IPS-NIHi7 (cell line): ENCODE measurements around the gene COTL1.

Experiments used
- DNase-seq: peaks from one replicate; pipeline ENCODE4 v3.0.0; 2012; ENCODE audit warnings: mixed read lengths; ENCODE audit errors: extremely low spot score

Gene COTL1

DNA sequence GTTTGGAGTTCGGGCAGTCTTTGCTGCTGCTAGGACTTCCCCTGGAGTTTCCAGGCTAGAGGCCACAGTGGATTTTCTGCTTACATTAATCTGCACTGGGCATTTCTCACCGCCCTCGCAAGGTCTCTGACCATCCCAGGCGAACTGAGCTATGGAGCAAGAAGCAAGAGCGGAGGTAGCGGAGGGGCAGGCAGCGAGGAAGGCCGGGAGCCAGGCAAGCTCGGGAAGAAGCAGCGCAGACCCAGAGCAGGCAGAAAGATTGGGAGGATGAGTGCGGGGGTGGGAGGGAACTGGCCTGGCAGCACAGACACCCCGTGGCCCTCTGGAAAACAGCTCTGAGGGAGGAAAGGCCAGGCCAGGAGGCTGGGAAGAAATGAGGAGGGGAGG, 3.8 kb downstream of the COTL1 start:
- DNase-seq: no peak

DNA sequence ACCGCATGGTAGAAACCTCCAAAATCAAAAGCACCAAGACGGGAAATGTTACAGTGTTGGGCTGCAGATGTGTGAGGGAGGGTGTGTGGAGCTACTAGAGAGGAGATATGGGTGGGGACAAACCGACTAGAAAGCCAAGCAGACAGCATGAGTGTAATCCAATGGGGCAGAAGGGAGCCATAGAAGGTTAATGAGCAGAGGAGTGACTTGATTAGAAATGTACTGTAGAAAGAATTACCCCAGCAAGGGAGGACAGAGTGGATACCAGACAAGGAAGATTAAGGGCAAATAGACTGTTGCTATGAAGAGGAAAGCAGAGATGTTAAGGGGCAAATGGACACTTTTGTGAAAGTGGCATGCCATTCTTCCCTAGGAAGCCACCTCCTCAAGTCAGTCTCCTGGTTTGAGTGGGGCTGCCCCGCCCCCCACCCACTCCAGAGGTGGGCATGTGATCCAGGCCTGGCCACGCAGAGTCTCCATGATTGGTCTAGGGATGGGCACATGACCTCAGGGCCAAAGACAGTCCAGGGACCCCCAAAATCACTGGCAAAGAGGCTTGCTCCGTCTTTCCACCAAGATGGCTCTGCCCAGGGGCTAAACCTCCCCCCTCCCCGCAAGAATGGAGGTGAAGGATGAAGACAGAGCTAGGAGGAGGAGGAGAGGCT, 4.3 kb downstream of the COTL1 start:
- DNase-seq: no peak

DNA sequence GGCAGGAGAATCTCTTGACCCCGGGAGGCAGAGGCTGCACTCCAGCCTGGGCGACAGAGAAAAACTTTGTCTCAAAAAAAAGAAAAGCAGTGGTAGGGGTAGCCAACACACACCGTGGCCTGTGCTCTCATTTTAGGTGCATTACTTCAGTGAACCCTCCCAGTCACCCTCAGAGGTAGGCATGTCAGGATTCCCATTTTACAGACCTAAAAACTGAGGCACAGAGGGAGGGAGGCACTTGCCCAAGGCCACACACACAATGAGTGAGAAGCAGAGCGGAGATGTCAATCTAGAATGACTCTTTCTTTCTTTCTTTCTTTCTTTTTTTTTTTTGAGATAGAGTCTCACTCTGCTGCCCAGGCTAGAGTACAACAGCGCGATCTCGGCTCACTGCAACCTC, 5.2 kb downstream of the COTL1 start:
- no peak for DNase-seq

DNA sequence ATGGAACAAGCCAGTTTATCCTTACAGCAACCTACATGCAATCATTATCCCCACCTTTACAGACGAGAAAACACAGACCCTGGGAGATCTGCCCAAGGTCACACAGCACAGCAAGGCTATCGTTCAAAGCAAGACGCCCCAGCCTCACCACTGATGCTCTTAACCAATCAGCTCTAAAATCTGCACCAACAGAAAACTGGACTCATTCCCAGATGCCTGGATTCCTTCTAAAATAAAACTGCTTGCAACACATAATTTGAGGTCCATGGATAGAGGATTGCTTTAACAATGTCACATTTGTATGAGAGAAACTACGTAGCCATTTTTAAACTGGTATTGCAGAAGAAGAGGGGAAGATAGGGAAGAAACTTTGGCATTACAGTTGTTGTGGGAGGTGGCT, 6.8 kb downstream of the COTL1 start:
- no peak for DNase-seq

DNA sequence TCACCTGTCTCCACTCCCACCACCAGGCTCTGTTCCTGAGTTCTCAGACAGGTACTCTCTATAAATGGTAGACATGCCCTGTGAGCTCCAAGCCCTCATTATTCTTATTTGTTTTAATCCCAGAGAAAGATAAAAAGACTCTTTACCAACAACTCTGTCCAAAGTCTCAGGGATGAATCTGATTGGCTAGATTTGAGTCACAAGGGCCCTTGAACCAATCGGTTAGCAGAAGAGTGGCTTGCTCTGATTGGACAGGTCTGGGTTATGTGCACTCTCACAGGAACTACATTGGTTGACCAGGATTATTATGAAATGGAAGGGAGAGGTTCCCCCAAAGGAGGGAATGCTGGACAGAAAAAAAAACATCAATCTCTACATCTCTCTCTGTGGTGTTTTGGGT, 7.5 kb downstream of the COTL1 start:
- DNase-seq: no peak

DNA sequence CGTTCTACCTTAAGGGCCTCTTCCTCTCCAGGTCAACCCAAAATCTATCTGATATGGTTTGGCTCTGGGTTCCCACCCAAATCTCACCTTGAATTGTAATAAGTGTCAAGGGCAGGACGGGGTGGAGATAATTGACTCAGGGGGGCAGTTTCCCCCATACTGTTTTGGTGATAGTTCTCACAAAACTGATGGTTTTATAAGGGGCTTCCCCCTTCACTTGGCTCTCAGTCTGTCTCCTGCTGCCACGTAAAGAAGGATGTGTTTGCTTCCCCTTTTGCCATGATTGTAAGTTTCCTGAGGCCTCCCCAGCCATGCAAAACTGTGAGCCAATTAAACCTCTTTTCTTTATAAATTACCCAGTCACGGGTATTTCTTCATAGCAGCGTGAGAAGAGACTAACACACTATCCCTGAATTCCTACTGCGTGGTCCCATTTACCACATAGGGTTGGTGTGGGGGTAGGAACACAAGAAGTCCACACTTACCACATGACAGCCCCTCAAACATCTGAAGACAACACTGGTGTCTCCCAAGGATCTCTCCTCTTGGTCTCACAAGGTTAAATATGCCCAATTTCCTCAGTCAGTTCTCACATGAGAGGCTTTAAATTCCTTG, 8.2 kb downstream of the COTL1 start:
- no peak for DNase-seq

DNA sequence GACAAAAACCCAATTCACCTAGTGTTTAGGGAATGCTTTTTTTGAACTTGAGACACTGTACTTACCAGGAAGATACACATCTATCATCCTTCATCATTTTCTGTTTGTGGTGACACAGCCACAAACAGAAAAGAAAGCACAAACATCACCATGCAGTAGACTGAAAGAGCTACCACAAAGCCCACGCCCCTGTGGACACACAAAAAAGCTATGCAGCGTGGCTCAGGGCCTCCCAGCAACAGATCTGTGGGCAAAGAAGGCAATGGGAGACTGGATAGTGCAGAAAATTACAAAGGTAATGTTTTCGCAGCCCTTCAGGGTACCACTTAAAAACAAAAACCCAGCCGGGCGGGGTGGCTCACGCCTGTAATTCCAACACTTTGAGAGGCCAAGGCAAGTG, 9.6 kb downstream of the COTL1 start:
- no peak for DNase-seq

DNA sequence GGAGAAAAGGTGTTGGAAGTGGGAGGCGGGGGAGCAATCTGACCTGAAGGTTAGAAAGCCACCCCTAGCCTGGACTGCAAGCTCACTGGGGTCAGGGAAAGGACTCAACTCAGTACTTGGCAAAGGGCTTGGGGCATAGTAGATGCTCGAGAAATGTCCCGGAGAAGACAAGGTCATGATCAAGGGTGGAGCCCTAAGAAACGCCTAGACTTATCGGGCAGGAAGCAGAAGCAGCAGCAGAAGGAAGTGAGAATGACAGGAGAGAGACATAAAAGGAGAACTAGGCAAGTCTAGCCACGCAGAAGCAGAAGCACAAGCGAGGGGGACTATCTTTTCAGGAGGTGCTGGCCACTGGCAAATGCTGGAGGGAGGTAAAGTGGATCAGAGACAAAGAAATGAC, 10.2 kb downstream of the COTL1 start:
- no peak for DNase-seq

DNA sequence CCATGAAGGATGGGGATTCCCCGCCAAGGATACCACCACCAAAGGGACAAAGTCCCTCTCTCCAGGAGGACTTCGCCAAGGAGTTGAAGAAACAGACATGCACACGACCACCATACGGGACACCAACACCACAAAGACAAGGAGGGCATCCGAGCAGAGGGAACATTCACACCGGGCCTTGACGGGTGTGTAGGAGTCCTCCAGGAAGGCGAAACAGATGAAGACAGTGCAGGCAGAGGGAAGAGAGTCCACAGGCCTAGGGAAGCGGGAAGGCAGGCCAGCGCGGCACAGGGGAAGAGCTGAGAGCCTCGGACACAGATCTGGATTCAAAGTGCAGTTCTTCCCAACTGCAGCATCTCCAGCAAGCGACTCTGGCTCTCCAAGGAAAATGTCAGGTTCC, 10.8 kb downstream of the COTL1 start:
- DNase-seq: no peak

DNA sequence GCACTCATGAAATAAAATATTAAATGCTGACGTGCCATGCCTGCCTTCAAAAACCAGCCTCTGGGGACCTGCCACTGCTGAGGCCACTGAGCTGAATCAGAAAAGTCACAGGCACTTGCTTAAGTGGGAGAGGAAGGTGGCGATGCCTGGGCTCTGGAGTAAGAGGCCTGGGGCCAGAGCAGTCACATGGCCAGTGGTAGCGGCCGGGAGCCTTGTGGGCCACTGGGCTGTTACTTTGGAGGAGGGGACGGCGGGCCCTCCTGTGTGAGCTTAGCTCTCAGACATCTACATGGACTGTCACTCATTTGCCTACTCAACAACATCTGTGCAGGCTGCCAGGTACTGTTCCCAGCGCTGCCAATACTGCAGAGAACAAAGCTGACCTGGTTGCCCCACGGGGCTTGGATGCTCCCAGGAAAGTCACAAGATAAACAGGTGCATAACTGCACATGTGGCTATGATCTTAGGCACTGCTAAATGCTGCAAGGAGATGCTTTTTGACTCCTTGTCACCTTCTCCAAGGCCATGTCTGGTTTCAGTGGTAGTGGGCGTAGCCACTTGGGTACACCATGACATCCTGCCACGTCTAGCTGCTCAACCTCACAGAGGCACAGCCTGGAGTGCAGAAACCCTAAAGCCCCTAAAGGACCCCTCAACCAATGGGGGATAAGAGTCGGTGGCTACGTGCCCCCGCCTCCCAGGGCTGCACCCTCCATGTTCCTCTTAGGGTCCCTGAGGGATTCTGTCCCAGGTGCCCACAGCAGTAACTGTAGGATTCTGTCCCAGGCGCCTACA, 11.6 kb downstream of the COTL1 start:
- no peak for DNase-seq

DNA sequence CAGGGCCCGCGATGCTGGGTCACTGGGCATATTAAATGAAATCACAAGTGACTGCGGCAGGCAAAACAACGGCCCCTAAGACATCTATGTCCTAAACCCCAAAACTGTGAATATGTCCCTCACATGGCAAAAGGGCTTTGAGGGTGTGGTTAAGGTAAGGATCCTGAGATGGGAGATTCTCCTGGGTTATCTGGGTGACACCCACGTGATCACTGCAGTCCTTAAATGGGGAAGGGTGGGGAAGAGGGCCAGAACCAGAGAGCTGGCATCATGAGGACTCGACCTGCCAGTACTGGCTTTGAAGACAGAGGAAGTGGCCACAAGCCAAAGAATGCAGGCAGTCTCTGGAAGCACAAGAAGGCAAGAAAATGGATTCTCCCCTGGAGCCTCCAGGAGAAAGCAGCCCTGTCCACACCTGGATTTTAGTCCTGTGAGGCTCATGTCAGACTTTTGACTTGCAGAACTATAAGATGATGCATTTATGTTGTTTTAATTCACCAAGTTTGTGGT, 12.5 kb downstream of the COTL1 start:
- no peak for DNase-seq

DNA sequence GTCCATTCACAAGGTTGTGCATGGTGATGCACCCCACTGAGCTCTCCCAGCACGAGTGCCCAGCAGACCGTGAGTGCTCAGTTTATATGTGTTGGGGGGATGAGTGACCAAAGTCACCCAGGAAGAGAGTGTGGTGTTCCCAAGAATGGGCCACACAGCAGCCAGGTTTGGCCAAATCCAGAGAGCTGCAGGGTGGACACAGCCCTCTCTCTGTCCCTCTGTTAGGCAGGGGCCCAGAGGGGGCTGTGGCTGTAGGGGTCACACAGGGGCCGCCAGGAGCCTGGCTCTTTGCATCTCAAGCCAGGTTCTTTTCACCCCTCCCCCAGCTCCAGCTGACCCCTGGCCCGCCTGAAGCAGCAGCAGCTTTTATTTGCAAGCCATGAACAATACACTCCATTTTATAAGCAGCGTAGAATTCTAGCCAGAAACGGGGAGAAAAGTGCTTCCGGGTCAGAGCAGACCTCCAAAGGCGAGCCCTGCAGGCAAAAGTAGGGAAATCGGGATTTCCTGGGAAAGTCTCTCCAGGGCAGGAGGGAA, 13.3 kb downstream of the COTL1 start:
- no peak for DNase-seq

DNA sequence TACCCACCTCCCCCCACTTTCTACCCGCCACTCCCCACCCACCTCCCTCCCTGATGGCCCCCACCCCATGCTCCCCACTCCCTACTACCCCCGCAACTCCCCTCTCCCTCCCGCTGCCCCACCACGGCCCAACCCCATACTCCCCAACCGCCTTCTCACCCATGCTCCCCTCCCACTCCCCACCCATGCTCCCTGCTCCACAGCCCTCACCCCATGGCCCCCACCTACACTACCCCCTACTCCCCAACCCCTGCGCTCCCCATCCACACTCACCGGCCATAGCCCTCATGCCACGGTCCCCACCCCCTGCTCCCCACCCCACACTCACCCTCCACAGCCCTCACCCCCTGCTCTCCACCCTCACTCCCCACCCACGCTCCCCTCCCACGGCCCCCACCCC, 13.9 kb downstream of the COTL1 start:
- DNase-seq: no peak

DNA sequence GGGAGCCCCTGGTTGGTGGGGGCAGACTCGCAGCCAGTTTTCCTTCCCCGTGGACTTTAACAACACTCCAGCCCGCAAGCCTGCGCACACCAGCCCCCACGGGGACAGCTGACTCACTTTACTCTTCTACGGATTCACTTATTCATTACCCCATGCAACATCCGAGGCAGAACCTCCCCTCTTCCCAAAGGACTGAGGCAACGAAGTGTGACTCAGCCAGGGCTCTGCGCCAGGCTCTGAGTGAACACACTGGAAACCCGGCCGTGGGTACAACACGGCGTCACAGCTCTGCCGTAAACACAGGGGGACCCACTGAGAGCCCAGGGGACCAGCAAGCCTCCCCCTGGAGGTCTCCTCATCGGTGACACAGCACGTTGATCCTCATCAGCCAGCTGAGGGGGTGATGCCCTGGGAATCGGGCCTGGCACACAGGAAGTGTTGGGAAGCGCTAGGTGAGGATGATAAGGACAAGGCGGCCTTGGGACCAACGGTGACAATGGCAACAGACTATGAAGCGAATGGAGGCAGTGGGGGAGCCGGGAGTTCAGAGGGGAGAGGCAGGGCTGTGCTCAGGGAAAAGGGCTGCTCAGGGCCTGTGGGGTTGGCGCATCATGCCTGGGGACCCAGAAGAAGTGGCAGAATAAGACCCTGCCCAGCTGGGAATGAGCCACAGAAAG, 14.6 kb downstream of the COTL1 start:
- no peak for DNase-seq

DNA sequence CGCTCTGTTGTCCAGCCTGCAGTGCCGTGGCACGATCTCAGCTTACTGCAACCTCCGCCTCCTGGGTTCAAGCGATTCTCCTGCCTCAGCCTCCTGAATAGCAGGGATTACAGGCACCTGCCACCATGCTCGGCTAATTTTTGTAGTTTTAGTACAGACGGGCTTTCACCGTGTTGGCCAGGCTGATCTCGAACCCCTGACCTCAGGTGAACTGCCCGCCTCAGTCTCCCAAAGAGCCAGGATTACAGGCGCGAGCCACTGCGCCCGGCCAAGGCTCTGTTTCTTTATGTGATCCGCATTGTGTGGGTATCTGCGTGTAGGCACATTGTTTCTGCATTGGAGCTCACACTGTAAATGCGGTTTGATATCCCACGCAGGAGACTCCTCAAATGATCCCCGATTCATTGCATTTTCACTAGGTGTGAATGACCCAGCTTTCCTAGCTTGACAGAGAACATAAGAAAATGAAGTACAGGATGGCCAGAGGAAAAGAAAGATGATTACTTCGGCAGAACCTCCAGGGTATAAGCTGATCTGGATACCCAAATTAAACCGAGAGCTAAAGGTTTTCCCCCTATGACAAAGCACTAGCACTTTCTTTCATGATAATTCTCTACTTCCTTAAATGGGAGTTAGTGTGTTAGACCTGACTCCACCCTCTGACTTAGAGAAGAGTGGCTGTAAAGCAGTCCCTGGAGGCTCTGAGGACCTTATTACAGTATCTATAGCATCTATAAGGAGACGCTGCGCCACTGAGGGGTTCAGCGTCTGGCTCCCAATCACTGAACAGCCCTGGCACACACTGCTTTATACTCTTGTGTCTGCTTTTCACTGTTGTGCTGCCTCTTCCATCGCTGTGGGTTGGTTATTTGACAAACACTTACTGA, 17.3 kb downstream of the COTL1 start:
- DNase-seq: no peak

DNA sequence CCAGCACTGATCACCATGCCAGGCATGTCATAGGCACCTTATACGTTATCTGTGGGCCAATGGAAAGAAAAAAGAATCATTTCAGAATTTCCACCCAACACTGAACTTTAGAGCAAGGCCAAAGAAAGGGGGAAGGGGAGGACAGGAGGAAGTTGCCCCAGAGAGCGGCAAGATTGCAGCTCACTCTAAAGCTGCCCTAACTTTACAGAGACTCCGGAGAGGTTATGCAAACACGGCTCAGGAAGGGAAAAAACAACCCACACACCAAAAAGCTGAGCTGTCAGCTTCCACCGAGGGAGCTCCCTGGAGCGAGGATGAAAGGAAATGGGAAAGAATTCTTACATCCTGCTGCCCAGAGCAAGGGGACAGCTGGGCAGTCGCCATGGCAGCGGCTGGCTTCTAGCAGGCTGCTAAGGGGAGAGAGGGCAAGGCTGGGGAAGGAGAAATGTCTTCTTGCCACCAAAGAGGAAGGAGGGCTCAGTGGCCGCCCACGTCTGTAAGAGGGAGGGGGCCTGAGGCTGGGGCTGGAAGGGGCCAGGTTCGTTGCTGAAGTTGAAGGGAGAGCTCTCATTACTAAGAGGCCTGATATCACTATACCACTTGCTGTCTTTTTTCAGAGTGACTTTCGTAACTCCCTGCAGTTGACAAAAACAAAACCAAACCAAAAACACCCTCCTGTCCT, 18.2 kb downstream of the COTL1 start:
- DNase-seq: peak; percentile 77

DNA sequence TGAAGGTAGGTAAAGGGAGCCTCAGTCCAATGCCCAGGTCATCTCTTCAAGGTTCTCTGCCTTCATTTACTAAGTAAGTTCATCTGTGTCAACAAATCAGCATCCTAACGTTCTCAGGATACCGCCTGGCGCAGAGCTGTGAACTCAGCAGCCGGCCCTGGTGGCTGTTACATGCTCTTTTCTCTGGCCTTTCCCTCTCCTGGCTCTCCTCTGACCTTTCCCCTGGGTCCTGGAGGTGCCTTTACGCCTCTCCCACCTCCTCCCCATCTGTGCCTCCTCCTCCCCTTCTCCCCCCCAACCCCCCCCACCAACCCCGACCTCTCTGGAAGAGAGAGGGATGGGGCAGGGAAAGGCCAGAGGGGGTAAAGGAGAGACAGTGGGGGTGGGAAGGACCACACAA, 19.5 kb downstream of the COTL1 start:
- DNase-seq: no peak

DNA sequence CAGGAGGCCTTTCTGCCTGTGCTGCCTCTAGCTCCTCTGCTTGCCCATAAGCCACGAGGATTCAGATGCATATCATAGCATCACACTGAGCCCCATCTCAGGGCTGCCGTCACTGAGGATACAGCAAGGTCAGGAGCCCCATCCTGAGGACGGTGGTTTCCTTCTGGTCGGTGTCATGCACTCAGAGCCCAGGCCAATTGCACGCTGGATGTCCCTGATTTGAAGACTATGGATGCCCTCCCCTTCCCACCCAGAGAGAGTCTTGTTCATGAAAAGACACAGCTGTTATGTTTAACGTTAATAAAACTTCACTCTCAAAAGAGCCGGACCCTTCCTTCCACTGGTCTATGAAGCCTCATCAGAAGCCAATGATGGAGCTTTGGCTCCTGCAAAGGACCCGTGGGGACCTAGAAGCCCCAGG, 19.9 kb downstream of the COTL1 start:
- DNase-seq: no peak

DNA sequence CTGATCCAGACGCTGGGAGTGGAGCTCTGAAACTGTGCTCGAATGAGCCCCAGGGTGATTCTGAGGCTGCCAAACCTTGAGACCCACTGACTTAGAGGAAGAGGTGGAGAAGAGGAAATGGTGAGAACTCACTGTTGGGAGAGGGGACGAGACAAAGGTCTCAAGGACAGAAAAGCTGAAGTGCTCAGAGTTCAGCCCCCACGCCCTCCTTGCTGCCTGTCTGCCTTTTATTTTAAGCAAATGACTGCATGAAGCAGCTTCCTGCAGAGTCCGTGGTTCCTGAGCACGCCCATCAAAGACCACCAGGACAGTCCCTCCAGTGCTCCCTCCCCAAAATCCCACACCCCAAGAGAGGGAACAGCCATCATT, 20.4 kb downstream of the COTL1 start:
- no peak for DNase-seq

DNA sequence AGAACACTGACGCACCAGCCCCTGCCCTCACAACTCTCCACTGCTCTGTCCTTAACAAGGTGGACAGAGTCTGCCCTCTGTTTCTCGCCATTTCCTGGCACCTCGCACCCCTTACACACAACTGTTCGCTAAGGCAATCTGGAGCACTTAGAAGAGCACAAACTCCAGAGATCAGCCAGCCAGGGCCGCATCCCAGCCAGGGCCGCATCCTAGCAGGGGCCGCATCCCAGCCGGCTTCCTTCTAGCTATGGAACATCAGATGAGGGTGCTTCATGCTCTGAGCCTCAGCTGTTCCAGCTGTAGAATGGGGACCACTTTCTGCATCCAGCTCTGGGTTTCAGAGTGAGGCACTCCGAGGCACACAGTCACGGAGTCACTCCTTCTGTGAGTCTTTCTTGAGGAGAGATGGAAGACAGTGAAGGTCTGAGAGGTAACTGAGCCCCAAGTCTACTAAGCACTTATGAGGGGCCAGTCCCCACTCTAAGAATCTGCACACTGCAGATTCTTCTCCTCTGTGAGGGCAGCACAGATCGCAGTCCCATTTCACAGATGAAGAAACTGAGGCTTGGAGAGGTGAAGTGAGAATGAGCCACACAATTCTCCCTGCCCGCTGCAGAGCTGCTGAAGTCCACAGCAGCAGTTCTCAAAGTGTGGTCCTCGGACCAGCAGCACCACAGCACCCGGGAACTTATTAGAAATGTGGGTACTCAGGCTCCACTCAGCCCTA, 20.9 kb downstream of the COTL1 start:
- DNase-seq: no peak
